ENCODE results near the gene SND1. TPM values are rescaled to one million over a fixed set of nuclear protein-coding genes. Genes with fewer than 3 reads are reported as not detected.

SND1 gene
- total and polyA plus RNA-seq, 5 experiments from 2014 or later, result 80.1 to 105 (median 86.0) TPM

GRCh38 chr7:128017862-128018845 is 366.2 kb downstream of the SND1 start:
- POLR2A ChIA-PET, result no interaction called here
- ATAC-seq (no peak), DNase-seq (no peak)
- peaks cover 0 to 19% (median 10%) of the 10 kb centered on the region in 3 donors for H3K36me3 Mint-ChIP-seq
- H3K9me3 Mint-ChIP-seq, result no peaks in the 10 kb centered on the region
- H3K27me3 Mint-ChIP-seq, result no peaks in the 10 kb centered on the region
- H3K4me3 Mint-ChIP-seq, result no peak overlapping the region
- H3K27ac Mint-ChIP-seq, result peak overlapping the region in 2 of 10 donors; percentile 3 to 58
- peaks cover 0 to 6% (median 4%) of the 10 kb centered on the region in 4 donors for H3K4me1 Mint-ChIP-seq

- Mint-ChIP-seq H3K4me1 (peaks cover 0 to 6% (median 5%) of the 10 kb centered on the region in 4 donors), H3K27me3 (no peaks in the 10 kb centered on the region), H3K9me3 (no peaks in the 10 kb centered on the region), H3K4me3 (no peak overlapping the region), H3K27ac (peak overlapping the region in 1 of 10 donors; percentile 20), H3K36me3 (peaks cover 0 to 18% (median 10%) of the 10 kb centered on the region in 3 donors)
- ATAC-seq (no peak), DNase-seq (no peak)
- POLR2A ChIA-PET, result no interaction called here
Observed at GRCh38 chr7:128019288-128019687, 367.3 kb downstream of the SND1 start.

GRCh38 chr7:128020159-128020558 is 368.2 kb downstream of the SND1 start:
- Mint-ChIP-seq H3K4me1 (peaks cover 0 to 6% (median 5%) of the 10 kb centered on the region in 4 donors), H3K27me3 (no peaks in the 10 kb centered on the region), H3K9me3 (no peaks in the 10 kb centered on the region), H3K27ac (no peak overlapping the region), H3K4me3 (no peak overlapping the region), H3K36me3 (peaks cover 0 to 19% (median 10%) of the 10 kb centered on the region in 3 donors)
- POLR2A ChIA-PET, result no interaction called here
- ATAC-seq (no peak), DNase-seq (peak in 1 of 10 donors; percentile 24)

- POLR2A ChIA-PET, result no interaction called here
- Mint-ChIP-seq H3K27ac (peak overlapping the region in 1 of 10 donors; percentile 63), H3K9me3 (no peaks in the 10 kb centered on the region), H3K36me3 (peaks cover 0 to 19% (median 10%) of the 10 kb centered on the region in 3 donors), H3K4me3 (no peak overlapping the region), H3K4me1 (peaks cover 3 to 12% (median 6%) of the 10 kb centered on the region in 4 donors), H3K27me3 (no peaks in the 10 kb centered on the region)
- ATAC-seq (no peak), DNase-seq (no peak)
Observed at GRCh38 chr7:128021366-128021765, 369.4 kb downstream of the SND1 start.

GRCh38 chr7:128022631-128023532 is 370.9 kb downstream of the SND1 start:
- Mint-ChIP-seq H3K27ac (no peak overlapping the region), H3K36me3 (peaks cover 0 to 18% (median 10%) of the 10 kb centered on the region in 3 donors), H3K27me3 (no peaks in the 10 kb centered on the region), H3K4me3 (no peak overlapping the region), H3K9me3 (no peaks in the 10 kb centered on the region), H3K4me1 (peaks cover 8 to 20% (median 10%) of the 10 kb centered on the region in 4 donors)
- ATAC-seq, result no peak
- no peak for DNase-seq
- POLR2A ChIA-PET, result no interaction called here

- H3K4me3 Mint-ChIP-seq, result no peak overlapping the region
- peaks cover 4 to 21% (median 15%) of the 10 kb centered on the region in 3 donors for H3K36me3 Mint-ChIP-seq
- no peaks in the 10 kb centered on the region for H3K27me3 Mint-ChIP-seq
- ATAC-seq (no peak), DNase-seq (no peak)
- POLR2A ChIA-PET, result no interaction called here
- H3K4me1 Mint-ChIP-seq, result peaks cover 10 to 23% (median 14%) of the 10 kb centered on the region in 4 donors
- H3K9me3 Mint-ChIP-seq, result no peaks in the 10 kb centered on the region
- H3K27ac Mint-ChIP-seq, result no peak overlapping the region
Observed at GRCh38 chr7:128024151-128024550, 372.2 kb downstream of the SND1 start.

- H3K36me3 Mint-ChIP-seq, result peaks cover 6 to 23% (median 14%) of the 10 kb centered on the region in 3 donors
- H3K9me3 Mint-ChIP-seq, result peaks cover 0 to 2% (median 0%) of the 10 kb centered on the region in 9 donors
- no peak for ATAC-seq
- H3K4me3 Mint-ChIP-seq, result no peak overlapping the region
- H3K27me3 Mint-ChIP-seq, result peaks cover 0 to 5% (median 0%) of the 10 kb centered on the region in 5 donors
- DNase-seq, result no peak
- H3K27ac Mint-ChIP-seq, result no peak overlapping the region
- H3K4me1 Mint-ChIP-seq, result peaks cover 10 to 30% (median 17%) of the 10 kb centered on the region in 4 donors
- POLR2A ChIA-PET, result no interaction called here
Observed at GRCh38 chr7:128025380-128025779, 373.4 kb downstream of the SND1 start.

GRCh38 chr7:128025819-128026218 is 373.8 kb downstream of the SND1 start:
- Mint-ChIP-seq H3K4me1 (peaks cover 10 to 33% (median 19%) of the 10 kb centered on the region in 4 donors), H3K36me3 (peaks cover 6 to 23% (median 11%) of the 10 kb centered on the region in 3 donors), H3K27me3 (peaks cover 0 to 7% (median 0%) of the 10 kb centered on the region in 5 donors), H3K9me3 (peaks cover 0 to 2% (median 0%) of the 10 kb centered on the region in 9 donors), H3K4me3 (no peak overlapping the region), H3K27ac (no peak overlapping the region)
- no peak for DNase-seq
- POLR2A ChIA-PET, result no interaction called here
- ATAC-seq, result no peak

GRCh38 chr7:128026551-128026950 is 374.6 kb downstream of the SND1 start:
- ATAC-seq (no peak), DNase-seq (no peak)
- Mint-ChIP-seq H3K27me3 (peaks cover 0 to 7% (median 0%) of the 10 kb centered on the region in 5 donors), H3K4me1 (peaks cover 10 to 32% (median 19%) of the 10 kb centered on the region in 4 donors), H3K36me3 (peaks cover 6 to 19% (median 9%) of the 10 kb centered on the region in 3 donors), H3K9me3 (peaks cover 0 to 2% (median 0%) of the 10 kb centered on the region in 9 donors), H3K27ac (peak overlapping the region in 1 of 10 donors; percentile 41), H3K4me3 (no peak overlapping the region)
- POLR2A ChIA-PET, result no interaction called here

- Mint-ChIP-seq H3K9me3 (peaks cover 0 to 2% (median 0%) of the 10 kb centered on the region in 9 donors), H3K27ac (no peak overlapping the region), H3K36me3 (peaks cover 6 to 15% (median 9%) of the 10 kb centered on the region in 3 donors), H3K27me3 (peaks cover 0 to 7% (median 0%) of the 10 kb centered on the region in 5 donors), H3K4me1 (peaks cover 16 to 29% (median 21%) of the 10 kb centered on the region in 4 donors), H3K4me3 (peak overlapping the region in 1 of 10 donors; percentile 50)
- no peak for DNase-seq
- POLR2A ChIA-PET, result no interaction called here
- no peak for ATAC-seq
Observed at GRCh38 chr7:128027485-128027980, 375.5 kb downstream of the SND1 start.

- no peak for ATAC-seq
- H3K36me3 Mint-ChIP-seq, result peaks cover 6 to 9% (median 9%) of the 10 kb centered on the region in 3 donors
- H3K9me3 Mint-ChIP-seq, result peaks cover 0 to 2% (median 0%) of the 10 kb centered on the region in 9 donors
- peaks cover 0 to 7% (median 0%) of the 10 kb centered on the region in 5 donors for H3K27me3 Mint-ChIP-seq
- H3K4me1 Mint-ChIP-seq, result peaks cover 14 to 33% (median 23%) of the 10 kb centered on the region in 4 donors
- H3K27ac Mint-ChIP-seq, result no peak overlapping the region
- H3K4me3 Mint-ChIP-seq, result peak overlapping the region; percentile 2 to 80 (median 63)
- POLR2A ChIA-PET, result no interaction called here
- no peak for DNase-seq
Observed at GRCh38 chr7:128029405-128029995, 377.5 kb downstream of the SND1 start.

GRCh38 chr7:128030263-128030653 is 378.3 kb downstream of the SND1 start:
- no peak for DNase-seq
- Mint-ChIP-seq H3K4me1 (peaks cover 14 to 33% (median 23%) of the 10 kb centered on the region in 4 donors), H3K27ac (no peak overlapping the region), H3K27me3 (peaks cover 0 to 7% (median 0%) of the 10 kb centered on the region in 5 donors), H3K36me3 (peaks cover 6 to 9% (median 9%) of the 10 kb centered on the region in 3 donors), H3K4me3 (peak overlapping the region; percentile 46 to 85 (median 68)), H3K9me3 (peaks cover 0 to 2% (median 0%) of the 10 kb centered on the region in 9 donors)
- no peak for ATAC-seq
- POLR2A ChIA-PET, result interaction anchor here (1.3 kb wide), 1 partner anchor 74 kb away, joined by 3 read pairs; no protein-coding TSS in a partner anchor

All from naive thymus-derived CD8-positive, alpha-beta T cell (primary cell).